HEK293T (cell line): ENCODE data around the gene FAM153A.
"Not testable (repeated sequence)": the region's sequence is repeated elsewhere in the genome, so short reads cannot be mapped to it uniquely, and the experiment has no call there.

Experiments
- FOXA1 ChIP-seq: fragments of 450-650 bp; IDR thresholded peaks from 2 replicates; pipeline ENCODE4 v1.6.1; 2016; ENCODE audit warnings: mild to moderate bottlenecking
- L3MBTL2 ChIP-seq: fragments of 450-650 bp; conservative IDR thresholded peaks from 2 replicates; pipeline ENCODE4 v1.6.1; 2016; ENCODE audit warnings: mild to moderate bottlenecking
- LEF1 ChIP-seq: fragments of 450-650 bp; IDR thresholded peaks from 2 replicates; pipeline ENCODE4 v1.6.1; 2017; ENCODE audit warnings: mild to moderate bottlenecking, borderline replicate concordance

DNA sequence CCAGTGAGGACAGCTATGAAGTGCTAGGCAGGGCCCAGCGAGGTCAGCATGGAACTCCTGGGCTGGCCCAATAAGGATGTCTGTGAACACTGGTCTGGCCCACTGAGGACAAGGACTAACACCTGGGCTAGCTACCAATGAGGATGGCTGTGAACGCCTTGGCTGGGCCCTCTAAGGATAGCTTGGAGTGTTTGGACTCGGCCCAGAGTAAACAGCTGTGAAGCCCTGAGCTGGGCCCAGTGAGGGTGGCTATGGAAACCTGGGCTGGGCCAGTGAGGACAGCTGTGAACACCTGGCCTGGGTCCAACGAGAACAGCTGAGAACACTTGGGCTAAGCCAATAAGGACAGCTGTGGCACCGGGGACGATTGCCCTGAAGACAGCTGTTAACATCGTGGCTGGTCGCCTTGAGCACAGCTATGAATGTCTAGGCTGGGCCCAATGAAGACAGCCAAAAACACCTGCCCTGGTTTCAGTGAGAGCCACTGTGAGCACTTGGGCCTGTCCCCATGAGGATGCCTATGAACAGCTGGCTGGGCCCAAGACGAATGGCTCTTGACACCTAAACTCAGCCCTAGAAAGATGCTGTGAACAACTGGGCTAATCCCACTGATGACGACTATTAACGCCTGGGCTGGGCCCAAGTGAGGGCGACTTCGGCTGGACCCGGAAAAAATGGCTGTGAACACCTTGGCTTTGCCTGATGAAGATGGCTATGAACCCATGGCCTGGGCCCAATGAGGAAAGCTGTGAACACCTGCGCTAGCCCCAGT lies 18.8 kb downstream of the FAM153A start:
- not testable (repeated sequence) for TF ChIP-seq L3MBTL2, LEF1, FOXA1
